Measurements from ENCODE around the gene NDUFS5. TPM values are rescaled to one million over a fixed set of nuclear protein-coding genes. Genes with fewer than 3 reads are reported as not detected.
A peak's percentile ranks its signal among the peaks of the same experiment; 100 is the strongest.

The NDUFS5 gene
- total RNA-seq, 1 experiment from 2014 or later = 367 TPM

- no peak overlapping the region for H3K4me2 ChIP-seq (ENCODE audit: insufficient read depth, insufficient read length, low read length)
- H2BK5ac ChIP-seq (ENCODE audit: insufficient read length, low read length) = no peak overlapping the region
- Mint-ChIP-seq H3K9me3 (no peaks in the 10 kb centered on the region), H3K4me1 (peaks cover 36 to 55% of the 10 kb centered on the region in 2 experiments), H3K27ac (peak overlapping the region in 1 of 3 experiments; percentile 94; a peak in 3 of 7 replicates), H3K27me3 (ENCODE audit: low read depth) (no peaks in the 10 kb centered on the region; the same call in 1 of the 2 replicates), H3K36me3 (ENCODE audit: insufficient read depth in 1 of 3, low read depth in 3 of 3) (peaks cover 68 to 98% (median 86%) of the 10 kb centered on the region in 3 experiments), H3K4me3 (no peak overlapping the region)
- H3K18ac ChIP-seq (ENCODE audit: insufficient read length, low read depth, low read length) = no peak overlapping the region
- H2BK12ac ChIP-seq (ENCODE audit: insufficient read length, low read depth, low read length) = no peak overlapping the region
- no peaks in the 10 kb centered on the region for H4K20me1 ChIP-seq (ENCODE audit: control insufficient read depth, insufficient read depth, insufficient read length)
- peaks cover 1% of the 10 kb centered on the region; the same call in 1 of the 2 replicates for H3K79me2 ChIP-seq (ENCODE audit: insufficient read depth, low read length)
- TF ChIP-seq CTCF (conservative IDR thresholded peaks at IDR 0.05) = no peak
- no peak overlapping the region for H2BK20ac ChIP-seq (ENCODE audit: low read depth, low read length, poor library complexity, severe bottlenecking)
- no peak overlapping the region for H4K5ac ChIP-seq (ENCODE audit: insufficient read length, low read depth, low read length)
- H2BK120ac ChIP-seq (ENCODE audit: low read depth, low read length, poor library complexity, severe bottlenecking) = no peak overlapping the region
- no peak overlapping the region for H4K8ac ChIP-seq (replicated peaks; ENCODE audit: insufficient read length, low read depth, low read length)
- H3K56ac ChIP-seq (ENCODE audit: insufficient read length, low read depth, low read length) = no peak overlapping the region
- no peak overlapping the region for H3K9ac ChIP-seq (ENCODE audit: extremely low read depth, insufficient read length, low read length)
- no peak for DNase-seq
- peaks cover 2% of the 10 kb centered on the region for H3K23me2 ChIP-seq (ENCODE audit: insufficient read length, low read depth, low read length, poor library complexity, severe bottlenecking)
- no peaks in the 10 kb centered on the region; the same call in 1 of the 2 replicates for H3K27me3 ChIP-seq (ENCODE audit: insufficient read depth, low read length)
- H3K79me1 ChIP-seq (ENCODE audit: insufficient read depth, low read depth, low read length, poor library complexity, severe bottlenecking) = no peaks in the 10 kb centered on the region
- no peaks in the 10 kb centered on the region for H3K9me3 ChIP-seq (ENCODE audit: control insufficient read depth, low read depth, low read length)
- no peak overlapping the region for H3K4ac ChIP-seq (ENCODE audit: low read depth, low read length)
- H2AFZ ChIP-seq (ENCODE audit: low read length) = no peak overlapping the region
- H3K4me1 ChIP-seq (ENCODE audit: insufficient read depth, low read length) = peaks cover 4% of the 10 kb centered on the region; the same call in 1 of the 2 replicates
- no peak overlapping the region for H3K14ac ChIP-seq (ENCODE audit: insufficient read depth, low read length)
- no peak overlapping the region for H2BK15ac ChIP-seq (ENCODE audit: low read depth, low read length)
- WGBS (ENCODE audit: extremely low coverage, insufficient read length, low lambda C conversion rate) = no CpG with 5 or more reads among the region's 3 CpGs
- no peak overlapping the region for H3T11ph ChIP-seq (ENCODE audit: low read length)
- H3K27ac ChIP-seq (ENCODE audit: insufficient read length, low read depth, low read length) = peak overlapping the region; percentile 75
- no peak overlapping the region for H3K23ac ChIP-seq (ENCODE audit: insufficient read length, low read depth, low read length)
- no peak overlapping the region for H2AK5ac ChIP-seq (ENCODE audit: insufficient read length, low read length)
- no peak overlapping the region for H4K91ac ChIP-seq (ENCODE audit: insufficient read length, low read depth, low read length)
These were observed 22.9 kb upstream of the NDUFS5 start for GRCh38 chr1:39003281-39003680.

All from H9 (cell line).